ENCODE data around the gene PRTG. TPM values are rescaled to one million over a fixed set of nuclear protein-coding genes. Genes with fewer than 3 reads are reported as not detected.

Gene PRTG
- total and polyA plus RNA-seq, 2 donors (not counting 1 experiment from before 2014, with no cell fraction given), result 2.1 to 4.0 TPM

GRCh38 chr15:55588070-55588814 is 154.7 kb downstream of the PRTG start, which contains the start of gene PYGO1:
Gene PYGO1, minus strand, starts transcription at chr15:55588345. Its CDS starts 462 bp downstream, at chr15:55587883.
- H3K9me3 ChIP-seq (ENCODE audit: control insufficient read depth, insufficient read depth, low read depth, low read length), result no peaks in the 10 kb centered on the region
- H3K27ac ChIP-seq (ENCODE audit: insufficient read depth, low read length), result peak within 1 kb of the TSS; percentile 66
- no peaks in the 10 kb centered on the region for H3K27me3 ChIP-seq (ENCODE audit: control insufficient read depth, insufficient read depth, low read length)
- TF ChIP-seq CTCF (conservative IDR thresholded peaks at IDR 0.05 in 1 of 2, IDR thresholded peaks at IDR 0.05 in 1 of 2; ENCODE audit: low read depth in 1 of 2, low read length in 2 of 2), result peak in 1 of 2 donors; percentile 6
- no peak for TF ChIP-seq EZH2 (IDR thresholded peaks at IDR 0.05; ENCODE audit: low read length, missing control alignments)
- no peaks in the 10 kb centered on the region for H3K4me1 ChIP-seq (ENCODE audit: control insufficient read depth, extremely low read depth, insufficient read depth, low read length)
- H2AFZ ChIP-seq (ENCODE audit: low read length), result peak within 1 kb of the TSS; percentile 94
- peak within 1 kb of the TSS; percentile 78 for H3K9ac ChIP-seq (ENCODE audit: insufficient read depth, low read length)
- peaks cover 6% of the 10 kb centered on the region for H3K79me2 ChIP-seq (ENCODE audit: control insufficient read depth, insufficient read depth, low read length)
- DNase-seq (ENCODE audit: low read depth in 2 of 2), result peak; percentile 68 to 74
- H3K4me3 ChIP-seq (replicated peaks in 1 of 4; ENCODE audit: control extremely low read depth in 1 of 4, insufficient read depth in 1 of 4, low read depth in 3 of 4, low read length in 4 of 4), result peak within 1 kb of the TSS; percentile 73 to 88 (median 80)
- no peaks in the 10 kb centered on the region for H4K20me1 ChIP-seq (ENCODE audit: control insufficient read depth, extremely low read depth, insufficient read depth, low read length)
- no peaks in the 10 kb centered on the region for H3K36me3 ChIP-seq (ENCODE audit: control insufficient read depth, insufficient read depth, low read length)
- peak within 1 kb of the TSS; percentile 96 for H3K4me2 ChIP-seq (ENCODE audit: extremely low read depth, insufficient read depth, low read length)

GRCh38 chr15:55587321-55588069 is 155.5 kb downstream of the PRTG start:
- peak; percentile 53 to 70 for DNase-seq (ENCODE audit: low read depth in 2 of 2)
- Histone ChIP-seq H2AFZ (ENCODE audit: low read length) (peak overlapping the region; percentile 65), H4K20me1 (ENCODE audit: control insufficient read depth, extremely low read depth, insufficient read depth, low read length) (no peaks in the 10 kb centered on the region), H3K79me2 (ENCODE audit: control insufficient read depth, insufficient read depth, low read length) (peaks cover 6% of the 10 kb centered on the region), H3K9me3 (ENCODE audit: control insufficient read depth, insufficient read depth, low read depth, low read length) (no peaks in the 10 kb centered on the region), H3K36me3 (ENCODE audit: control insufficient read depth, insufficient read depth, low read length) (no peaks in the 10 kb centered on the region), H3K4me2 (ENCODE audit: extremely low read depth, insufficient read depth, low read length) (peak overlapping the region; percentile 96), H3K27me3 (ENCODE audit: control insufficient read depth, insufficient read depth, low read length) (no peaks in the 10 kb centered on the region), H3K4me3 (replicated peaks in 1 of 4; ENCODE audit: control extremely low read depth in 1 of 4, insufficient read depth in 1 of 4, low read depth in 3 of 4, low read length in 4 of 4) (peak overlapping the region; percentile 73 to 88 (median 80)), H3K27ac (ENCODE audit: insufficient read depth, low read length) (peak overlapping the region; percentile 64), H3K9ac (ENCODE audit: insufficient read depth, low read length) (peak overlapping the region; percentile 76), H3K4me1 (ENCODE audit: control insufficient read depth, extremely low read depth, insufficient read depth, low read length) (no peaks in the 10 kb centered on the region)
- TF ChIP-seq CTCF (conservative IDR thresholded peaks at IDR 0.05 in 1 of 2, IDR thresholded peaks at IDR 0.05 in 1 of 2; ENCODE audit: low read depth in 1 of 2, low read length in 2 of 2) (no peak), EZH2 (IDR thresholded peaks at IDR 0.05; ENCODE audit: low read length, missing control alignments) (no peak)

- no peaks in the 10 kb centered on the region for H3K9me3 ChIP-seq (ENCODE audit: control insufficient read depth, insufficient read depth, low read depth, low read length)
- no peaks in the 10 kb centered on the region for H3K4me1 ChIP-seq (ENCODE audit: control insufficient read depth, extremely low read depth, insufficient read depth, low read length)
- H3K4me2 ChIP-seq (ENCODE audit: extremely low read depth, insufficient read depth, low read length), result peak overlapping the region; percentile 96
- H3K4me3 ChIP-seq (replicated peaks in 1 of 4; ENCODE audit: control extremely low read depth in 1 of 4, insufficient read depth in 1 of 4, low read depth in 3 of 4, low read length in 4 of 4), result peak overlapping the region; percentile 73 to 88 (median 80)
- TF ChIP-seq EZH2 (IDR thresholded peaks at IDR 0.05; ENCODE audit: low read length, missing control alignments) (no peak), CTCF (conservative IDR thresholded peaks at IDR 0.05 in 1 of 2, IDR thresholded peaks at IDR 0.05 in 1 of 2; ENCODE audit: low read depth in 1 of 2, low read length in 2 of 2) (no peak)
- no peak overlapping the region for H2AFZ ChIP-seq (ENCODE audit: low read length)
- H3K27me3 ChIP-seq (ENCODE audit: control insufficient read depth, insufficient read depth, low read length), result no peaks in the 10 kb centered on the region
- H4K20me1 ChIP-seq (ENCODE audit: control insufficient read depth, extremely low read depth, insufficient read depth, low read length), result no peaks in the 10 kb centered on the region
- no peaks in the 10 kb centered on the region for H3K36me3 ChIP-seq (ENCODE audit: control insufficient read depth, insufficient read depth, low read length)
- peaks cover 6% of the 10 kb centered on the region for H3K79me2 ChIP-seq (ENCODE audit: control insufficient read depth, insufficient read depth, low read length)
- DNase-seq (ENCODE audit: low read depth in 2 of 2), result peak in 1 of 2 donors; percentile 13
- H3K27ac ChIP-seq (ENCODE audit: insufficient read depth, low read length), result no peak overlapping the region
- H3K9ac ChIP-seq (ENCODE audit: insufficient read depth, low read length), result no peak overlapping the region
Observed at GRCh38 chr15:55586808-55587207, 156.1 kb downstream of the PRTG start.

All from fibroblast of lung (primary cell).